Measurements from ENCODE around the gene OGA.
"Not testable (repeated sequence)": the region's sequence is repeated elsewhere in the genome, so short reads cannot be mapped to it uniquely, and the experiment has no call there.

Gene OGA

DNA sequence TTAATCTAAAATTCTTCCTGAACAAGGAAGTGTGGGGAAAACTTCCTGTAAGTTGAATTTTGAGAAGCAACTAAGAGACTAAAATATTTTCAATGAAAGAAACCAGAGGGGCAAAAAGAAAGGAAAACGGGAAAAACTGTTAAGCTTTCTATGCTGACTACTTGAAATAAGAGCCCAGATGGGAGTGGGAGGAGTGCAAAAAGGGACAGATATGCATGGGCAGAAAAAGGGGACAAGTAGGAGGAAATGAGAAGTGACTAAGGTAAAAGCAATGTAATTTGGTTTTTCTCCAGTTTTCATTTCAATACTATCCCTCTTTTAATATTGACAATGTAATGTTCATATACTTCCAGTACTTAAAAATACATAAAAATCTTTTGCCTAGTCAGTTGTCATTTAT lies 11.1 kb downstream of the OGA start:
- FAIRE-seq, result no peak
- DNase-seq (ENCODE audit: low spot score), result no peak

DNA sequence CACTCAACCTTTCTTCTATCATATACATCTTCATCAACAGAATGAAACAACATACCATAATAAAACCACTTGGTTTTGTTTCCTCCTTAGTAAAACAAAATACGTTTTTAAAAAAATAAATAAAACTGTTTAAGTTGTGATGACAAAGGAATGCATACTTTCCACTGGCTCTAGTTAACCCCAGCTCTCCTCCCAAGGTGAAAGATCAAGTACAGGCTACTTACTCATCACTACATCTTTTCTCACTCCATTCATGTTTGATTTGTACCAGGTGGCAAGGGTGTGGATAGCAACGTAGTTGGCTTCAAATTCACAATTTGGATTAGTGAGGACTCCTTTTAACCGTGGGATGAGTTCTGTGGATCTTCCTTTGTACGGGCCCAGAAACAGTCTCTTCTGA lies 14.7 kb downstream of the OGA start:
- DNase-seq (ENCODE audit: low spot score) (no peak), FAIRE-seq (no peak)

DNA sequence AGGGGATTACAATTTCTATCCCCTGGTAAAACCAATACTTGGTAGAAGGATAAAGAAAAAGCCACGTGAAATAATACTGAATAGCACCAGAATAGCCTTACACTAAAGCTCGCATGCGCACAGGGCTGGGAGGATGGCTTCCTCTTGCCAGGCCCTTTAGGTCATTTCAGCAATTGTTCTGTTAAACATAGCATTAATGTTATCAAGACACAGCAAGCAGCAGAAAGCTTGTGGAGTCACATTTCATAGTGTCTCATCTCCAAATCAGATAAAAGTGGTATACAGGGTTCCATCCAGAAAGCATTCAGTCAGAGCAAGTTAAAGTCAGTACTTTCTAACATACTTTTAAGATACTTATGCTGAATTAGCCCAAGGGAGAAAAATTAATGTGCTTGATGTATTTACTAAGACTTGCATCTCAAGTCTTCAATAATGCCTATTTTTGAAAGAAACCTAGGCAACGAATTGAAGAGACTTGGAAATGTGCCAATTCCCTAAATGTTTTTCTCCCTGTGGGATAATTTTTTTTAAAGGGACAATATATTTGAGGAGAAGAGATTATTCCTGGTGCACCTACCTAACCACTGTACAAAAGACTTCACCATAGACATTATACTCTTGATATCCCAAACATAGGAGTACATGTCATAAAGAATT lies 20.7 kb downstream of the OGA start:
- FAIRE-seq (no peak), DNase-seq (ENCODE audit: low spot score) (no peak)

DNA sequence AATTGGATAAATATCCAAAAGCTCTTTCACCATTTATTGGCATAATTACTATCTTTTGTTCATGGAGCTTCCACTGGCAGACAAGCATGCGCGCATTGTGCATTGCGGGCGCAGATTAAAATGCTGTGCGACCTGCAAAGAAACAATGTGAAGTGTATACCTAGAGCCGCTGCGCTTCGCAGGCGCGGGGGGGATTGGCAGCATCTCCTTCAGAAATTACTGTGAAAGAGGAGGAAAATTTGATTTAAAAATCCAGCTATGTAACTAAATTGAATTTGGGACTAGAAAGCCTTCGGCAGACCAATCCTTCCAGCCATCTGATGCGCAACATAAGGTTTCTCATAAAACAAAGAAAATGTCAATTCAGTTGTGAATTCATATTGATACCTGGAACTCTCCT lies 24.7 kb downstream of the OGA start:
- FAIRE-seq (no peak), DNase-seq (ENCODE audit: low spot score) (no peak)

DNA sequence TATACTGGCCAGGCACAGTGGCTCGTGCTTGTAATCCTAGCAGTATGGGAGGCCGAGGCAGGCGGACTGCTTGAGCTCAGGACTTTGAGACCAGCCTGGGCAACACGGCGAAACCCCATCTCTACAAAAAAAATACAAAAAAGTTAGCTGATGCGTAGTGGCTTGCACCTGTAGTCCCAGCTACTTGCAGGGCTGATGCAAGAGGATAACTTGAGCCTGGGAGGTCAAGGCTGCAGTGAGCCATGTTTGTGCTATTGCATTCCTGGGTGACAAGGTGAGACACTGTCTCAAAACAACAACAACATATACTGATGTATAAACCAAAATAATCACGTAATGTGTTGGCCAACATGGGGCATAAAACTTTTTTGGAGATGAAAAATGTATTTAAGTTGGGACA lies 28.6 kb downstream of the OGA start:
- no peak for DNase-seq (ENCODE audit: low spot score)
- FAIRE-seq, result no peak

DNA sequence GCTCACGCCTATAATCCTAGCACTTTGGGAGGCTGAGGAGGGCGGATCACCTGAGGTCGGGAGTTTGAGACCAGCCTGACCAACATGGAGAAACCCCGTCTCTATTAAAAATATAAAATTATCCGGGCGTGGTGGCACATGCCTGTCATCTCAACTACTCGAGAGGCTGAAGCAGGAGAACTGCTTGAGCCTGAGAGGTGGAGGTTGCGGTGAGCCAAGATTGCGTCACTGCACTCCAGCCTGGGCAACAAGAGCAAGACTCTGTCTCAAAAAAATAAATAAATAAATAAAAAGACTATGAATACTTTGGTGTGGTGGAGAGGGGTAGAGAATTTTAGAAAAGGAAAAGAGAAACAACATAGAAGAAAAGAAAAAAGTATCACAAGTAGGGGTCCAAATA lies 29.0 kb downstream of the OGA start:
- not testable (repeated sequence) for FAIRE-seq; DNase-seq (ENCODE audit: low spot score)

DNA sequence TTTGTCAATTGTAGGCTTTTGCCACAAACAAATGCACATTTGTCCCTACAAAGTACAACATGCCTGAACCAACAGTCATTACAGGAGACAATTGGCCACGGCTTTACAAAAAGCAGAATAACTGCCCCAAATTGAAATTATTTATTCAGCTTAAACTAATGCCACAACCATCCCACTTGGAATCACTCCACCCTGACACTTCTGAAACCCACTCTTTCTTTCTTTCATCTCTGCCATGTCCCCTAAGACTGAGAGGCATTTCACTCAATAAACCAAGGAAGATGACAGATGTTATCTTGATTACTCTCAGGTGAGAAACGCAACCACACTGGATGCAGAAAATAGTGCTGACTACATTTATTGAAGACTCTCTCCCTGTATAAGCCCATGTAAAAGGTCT lies 32.4 kb downstream of the OGA start:
- FAIRE-seq (no peak), DNase-seq (ENCODE audit: low spot score) (no peak)

DNA sequence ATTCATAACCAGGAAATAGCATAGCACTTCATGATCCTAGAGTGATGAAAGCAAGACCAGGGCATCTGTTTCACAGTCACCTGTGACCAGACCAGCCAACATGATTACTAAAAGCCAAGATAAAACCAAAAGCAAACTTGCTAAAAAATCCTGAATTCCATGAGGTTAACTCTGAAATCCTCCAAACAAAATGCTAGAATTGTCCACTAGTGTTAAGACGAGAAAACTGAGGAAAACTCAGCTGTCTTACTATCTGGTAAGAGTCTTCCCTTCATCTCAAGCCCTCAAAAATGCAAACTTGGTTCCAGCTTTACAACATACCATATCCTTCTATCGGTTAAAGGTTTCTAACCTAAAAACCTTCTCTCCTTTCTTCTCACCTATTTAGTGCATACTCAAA lies 33.7 kb downstream of the OGA start:
- no peak for FAIRE-seq

DNA sequence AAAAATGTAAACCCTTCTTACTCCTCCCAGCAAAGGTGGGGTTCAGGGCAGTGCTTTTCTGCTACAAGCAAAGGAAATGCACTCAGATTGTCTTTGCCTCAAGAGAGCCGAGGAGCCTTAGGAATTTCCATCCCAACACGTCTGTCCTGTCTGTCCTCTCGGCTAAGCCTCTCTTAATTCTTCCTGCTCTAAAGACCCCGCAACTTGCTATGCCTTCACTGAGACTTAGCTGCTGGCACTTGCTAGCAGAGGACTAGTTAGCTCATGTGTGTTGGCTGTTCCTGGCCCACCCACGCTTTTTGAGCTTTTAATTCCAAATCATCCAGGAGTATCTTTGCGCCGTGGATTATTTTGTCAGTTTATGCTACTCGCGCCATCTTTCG lies 34.5 kb downstream of the OGA start:
- DNase-seq (ENCODE audit: low spot score), result peak; percentile 19
- FAIRE-seq, result no peak

More for the DNA sequence above, 33.7 kb downstream of the OGA start:
- no peak for DNase-seq (ENCODE audit: low spot score)

DNA sequence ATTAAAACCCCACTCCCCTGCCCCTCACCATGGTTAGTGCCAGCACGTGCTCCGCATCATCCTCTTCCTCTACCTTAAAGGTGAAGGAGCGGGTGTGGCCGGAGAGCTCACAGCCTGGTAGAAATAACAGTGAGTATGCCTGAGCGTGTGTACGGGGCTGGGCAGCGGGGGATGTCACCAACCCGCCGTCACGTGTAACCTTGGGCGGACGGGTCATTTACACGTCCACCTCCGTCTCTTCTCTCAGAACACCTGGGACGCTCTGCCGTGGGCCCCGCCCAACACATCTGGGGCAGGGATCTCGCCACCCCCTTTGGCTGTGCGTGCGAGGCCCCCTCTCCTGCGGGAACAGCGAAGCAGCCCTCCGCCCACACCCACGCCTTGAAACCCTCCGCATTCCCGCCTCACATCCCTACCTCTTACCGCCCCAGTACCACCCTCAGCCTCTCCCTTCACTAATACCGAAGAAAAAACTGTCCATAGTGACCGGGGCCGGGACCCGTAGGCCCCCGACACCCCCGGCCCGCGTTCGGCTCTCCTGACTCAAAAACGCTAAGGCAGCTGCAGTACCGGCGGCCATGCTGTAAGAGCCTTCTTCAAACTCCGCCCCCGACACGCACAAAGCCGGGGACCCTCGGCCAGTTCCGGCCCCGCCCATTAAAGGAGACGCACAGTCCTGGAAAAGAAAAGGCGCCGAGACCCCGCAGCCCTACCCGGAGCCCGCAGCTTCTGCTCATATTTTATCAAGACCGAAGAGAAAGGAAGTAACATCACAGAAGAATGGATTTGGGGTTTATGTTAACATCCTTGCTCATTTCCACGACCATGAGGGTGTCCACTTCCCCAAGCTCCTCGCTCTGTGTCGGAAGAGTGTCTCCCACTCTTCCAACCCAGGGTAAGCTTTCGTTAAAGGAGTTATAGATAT lies 35.2 kb downstream of the OGA start, which contains the start of gene NPM3:
TSS of gene NPM3 (minus strand) at position 636 of the 925 bp plus-strand sequence. CDS start at position 580, 56 bp downstream.
- peak; percentile 95 for DNase-seq (ENCODE audit: low spot score)
- FAIRE-seq, result peak; percentile 56

DNA sequence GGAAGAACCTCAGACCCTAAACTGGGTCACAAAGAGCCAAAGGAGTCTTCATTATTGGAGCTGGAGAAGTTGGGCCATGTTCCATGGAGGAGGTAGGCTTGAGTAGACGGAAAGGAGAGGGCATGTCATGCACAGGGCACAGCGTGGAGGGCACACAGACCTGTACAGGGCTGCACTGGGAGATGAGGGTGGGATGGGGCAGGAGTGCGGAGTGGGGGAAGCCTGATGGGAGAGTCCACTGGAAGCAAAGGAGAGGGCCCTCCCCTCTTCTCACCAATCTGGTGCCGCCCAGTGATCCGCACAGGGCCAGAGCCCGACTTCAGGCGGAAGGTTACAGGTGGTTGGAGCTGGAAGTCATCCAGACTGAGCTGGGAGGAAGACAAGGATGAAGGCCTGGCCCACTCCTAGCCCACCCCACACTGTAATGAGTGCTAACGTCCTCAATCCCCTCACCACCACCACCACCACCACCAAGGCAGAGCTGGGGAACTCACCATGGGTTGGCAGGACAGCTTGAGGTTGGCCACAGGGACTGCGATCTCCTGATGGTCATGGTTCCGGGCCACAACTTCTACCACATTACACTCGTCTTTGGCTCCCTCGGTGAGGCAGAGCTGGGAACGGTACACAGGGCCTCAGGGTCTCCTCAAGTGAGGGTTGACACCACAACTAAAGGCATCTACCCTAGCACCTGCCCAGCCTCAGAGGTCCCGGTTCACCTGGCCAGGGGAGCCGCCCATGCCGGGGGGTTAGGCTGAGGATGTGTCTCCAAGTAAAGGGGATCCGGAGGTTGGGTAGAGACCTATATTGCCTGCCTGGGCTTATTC lies 36.0 kb downstream of the OGA start:
- DNase-seq (ENCODE audit: low spot score), result no peak
- FAIRE-seq, result no peak

DNA sequence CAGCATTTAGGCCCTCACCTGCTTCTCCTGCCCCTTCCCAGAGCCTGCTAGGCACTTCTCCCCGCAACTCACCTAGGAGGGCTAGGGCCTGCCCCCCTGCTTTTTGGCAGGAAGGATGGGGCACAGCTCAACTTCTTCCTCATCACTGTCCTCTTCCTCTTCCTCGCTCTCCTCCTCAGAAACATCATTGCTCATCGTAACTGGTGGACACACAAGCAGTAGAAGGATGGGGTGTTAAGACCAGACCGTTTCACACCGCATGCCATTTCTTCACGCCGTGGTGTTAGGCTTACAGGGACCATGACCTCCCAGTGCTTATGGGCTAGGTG lies 36.6 kb downstream of the OGA start:
- FAIRE-seq, result peak; percentile 50
- no peak for DNase-seq (ENCODE audit: low spot score)

DNA sequence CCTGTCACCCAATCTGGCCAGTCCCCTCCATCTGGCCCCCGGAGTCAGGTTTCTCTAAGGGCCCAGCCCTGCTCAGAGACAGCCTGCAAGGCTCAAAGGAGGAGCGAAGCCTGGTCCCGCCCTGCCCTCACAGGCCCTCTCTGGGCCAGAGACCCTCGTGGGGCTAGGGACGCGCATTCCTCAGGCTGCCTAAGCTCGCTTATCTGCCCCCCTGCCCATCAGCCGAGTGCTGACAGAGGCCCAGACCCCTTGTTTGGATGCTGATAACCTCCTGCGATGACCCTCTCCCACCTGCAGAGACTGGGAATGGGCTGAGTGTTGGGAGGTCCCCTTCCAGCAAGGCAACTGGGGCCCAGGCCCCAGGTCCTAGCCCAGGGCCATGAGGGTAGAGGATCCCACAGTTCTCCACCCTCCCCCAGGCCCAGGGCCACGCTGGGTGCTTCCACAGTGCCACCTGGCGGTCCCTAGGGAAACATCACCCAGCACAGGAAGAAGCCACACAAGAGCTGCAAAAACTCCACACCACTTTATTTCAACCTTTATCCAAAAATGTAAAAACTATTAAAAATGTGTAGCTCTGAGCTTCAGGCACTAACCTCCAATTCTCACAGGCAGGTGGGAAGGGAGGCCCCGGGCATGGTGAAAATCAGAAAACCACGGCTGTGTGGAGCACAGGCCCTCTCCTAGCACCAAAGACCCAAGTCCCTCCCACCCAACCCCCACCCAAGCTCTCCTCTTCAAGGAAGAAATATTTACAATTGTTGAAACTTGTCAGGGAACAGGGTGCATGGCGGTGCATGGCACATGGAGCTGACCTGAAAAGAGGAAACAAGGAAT lies 37.2 kb downstream of the OGA start:
- FAIRE-seq, result no peak

DNA sequence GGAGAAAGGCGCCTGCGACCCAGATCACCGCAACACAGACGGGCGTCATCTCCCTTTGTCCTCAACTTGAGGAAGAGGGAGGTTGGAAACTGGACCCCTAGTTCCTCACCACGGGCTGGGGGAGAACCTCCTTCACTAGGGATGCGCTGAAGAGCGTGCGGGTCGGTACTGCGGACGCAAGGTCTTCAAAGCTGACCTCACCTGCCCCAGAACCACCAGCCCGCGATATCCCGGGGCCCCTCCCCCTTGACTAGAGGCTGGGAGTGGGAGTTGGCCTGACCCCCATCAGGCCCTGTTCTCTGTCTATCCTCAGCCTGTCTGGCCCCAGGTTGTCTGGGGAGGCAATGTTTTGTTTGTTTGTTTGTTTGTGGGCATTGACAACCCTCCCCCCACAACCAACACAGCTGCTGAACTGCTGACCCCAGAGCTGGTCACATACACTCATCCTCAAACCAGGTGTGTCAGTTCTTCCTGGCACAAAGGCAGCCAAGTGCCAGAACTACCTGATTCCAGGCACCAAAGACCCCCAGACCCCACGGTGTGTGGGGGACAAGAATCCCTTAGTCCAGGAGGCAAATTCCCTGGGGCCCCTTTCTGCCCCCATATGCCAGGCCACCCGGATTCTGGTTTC lies 37.9 kb downstream of the OGA start:
- no peak for DNase-seq (ENCODE audit: low spot score)
- FAIRE-seq, result no peak

More for the DNA sequence above, 37.2 kb downstream of the OGA start:
- peak; percentile 83 for DNase-seq (ENCODE audit: low spot score)

DNA sequence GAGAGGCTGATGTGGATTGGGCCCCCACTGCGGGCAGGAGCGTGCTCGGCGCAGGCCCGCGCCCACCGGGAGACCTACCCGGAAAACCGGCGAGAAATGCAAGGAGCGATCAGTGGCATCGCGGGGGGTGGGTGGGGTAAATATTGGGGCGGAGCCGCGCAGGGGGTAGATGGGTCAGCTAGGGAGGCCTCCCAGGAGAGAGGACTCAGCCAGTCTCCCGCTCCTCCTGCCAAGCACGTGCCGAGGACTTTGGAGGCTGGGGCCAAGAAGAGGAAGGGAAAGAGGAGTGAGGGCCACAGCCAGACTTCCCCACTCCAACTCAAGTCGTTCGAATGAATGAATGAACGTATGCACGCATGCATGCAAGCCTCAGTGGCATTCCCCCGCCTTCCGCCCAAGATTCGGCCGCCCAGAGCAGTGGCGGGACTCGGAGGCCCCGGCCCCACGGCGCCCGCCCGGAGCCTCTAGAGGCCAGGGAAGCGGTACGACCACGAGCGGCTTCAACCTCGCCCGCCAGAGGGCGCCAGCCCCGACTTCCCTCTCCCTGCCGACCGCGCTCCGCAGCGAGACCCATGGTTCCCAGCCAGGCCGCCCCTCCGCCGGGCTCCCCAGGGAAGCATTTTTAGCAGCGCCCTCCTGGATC lies 38.6 kb downstream of the OGA start:
- DNase-seq (ENCODE audit: low spot score) (no peak), FAIRE-seq (no peak)

DNA sequence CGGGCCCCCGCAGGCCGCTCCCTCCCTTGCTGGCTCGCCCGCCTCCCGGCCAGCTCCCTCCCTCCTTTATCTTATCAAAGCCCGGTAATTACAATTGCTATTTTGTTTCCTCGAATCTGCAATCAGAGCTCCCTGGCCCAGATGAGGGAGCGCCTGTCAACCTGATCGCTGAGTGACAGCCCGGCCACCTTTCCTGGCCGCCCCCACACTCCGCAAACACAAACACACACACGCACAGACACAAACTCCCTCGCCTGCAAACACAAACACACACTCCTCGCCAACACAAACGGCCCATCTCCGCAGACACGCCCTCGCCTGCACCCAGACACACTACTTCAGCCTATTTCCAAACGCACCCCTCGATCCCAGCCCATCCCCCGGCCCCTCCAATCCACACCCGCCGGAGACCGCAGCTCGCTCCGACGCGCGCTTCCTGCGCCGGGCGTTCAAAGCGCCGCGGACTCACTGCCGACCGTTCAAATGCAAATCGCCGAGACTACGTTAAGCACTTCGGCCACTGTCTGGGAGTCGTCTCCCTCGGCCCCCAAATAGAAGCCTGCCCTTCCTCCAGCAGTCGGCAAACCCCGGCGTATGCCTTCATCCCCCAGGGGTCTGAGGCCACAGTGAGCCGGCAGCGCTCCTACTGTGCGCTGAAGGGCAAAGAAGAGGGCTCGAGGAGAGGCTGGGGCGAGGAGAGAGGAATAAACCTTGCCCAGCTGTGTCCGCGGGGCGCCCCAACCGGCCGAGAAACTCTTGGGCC lies 39.3 kb downstream of the OGA start:
- FAIRE-seq (no peak), DNase-seq (ENCODE audit: low spot score) (no peak)

DNA sequence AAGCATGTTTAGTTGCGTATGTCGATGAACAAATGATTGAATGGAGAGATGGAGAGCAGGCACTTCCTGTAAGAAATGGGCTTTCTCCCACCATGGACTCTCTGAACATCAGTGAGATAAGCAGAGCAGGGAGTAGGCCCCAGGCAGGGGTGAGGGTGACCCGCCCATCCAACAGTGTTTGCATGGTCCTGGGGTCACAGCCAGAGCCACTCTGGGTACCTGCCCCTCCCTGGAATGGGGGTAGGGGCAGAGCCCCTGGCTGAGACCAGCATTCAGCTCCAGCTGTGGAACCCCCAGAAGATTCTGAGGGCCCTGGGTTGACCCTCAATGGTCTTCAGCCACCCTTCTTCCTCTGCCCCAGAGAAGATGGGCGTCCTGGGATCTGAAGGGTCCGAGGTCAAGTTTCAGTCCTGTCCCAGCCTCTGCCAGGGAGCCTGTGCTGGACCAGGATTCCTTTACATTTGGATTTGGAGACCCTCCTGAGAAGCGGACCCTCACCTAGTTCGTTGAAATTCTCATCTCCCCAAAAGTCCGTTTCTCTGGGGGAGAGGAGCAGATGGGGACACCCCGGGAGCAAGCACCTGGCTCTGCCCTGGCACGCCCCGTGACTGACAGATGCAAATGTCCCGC lies 40.0 kb downstream of the OGA start:
- FAIRE-seq (no peak), DNase-seq (ENCODE audit: low spot score) (no peak)

DNA sequence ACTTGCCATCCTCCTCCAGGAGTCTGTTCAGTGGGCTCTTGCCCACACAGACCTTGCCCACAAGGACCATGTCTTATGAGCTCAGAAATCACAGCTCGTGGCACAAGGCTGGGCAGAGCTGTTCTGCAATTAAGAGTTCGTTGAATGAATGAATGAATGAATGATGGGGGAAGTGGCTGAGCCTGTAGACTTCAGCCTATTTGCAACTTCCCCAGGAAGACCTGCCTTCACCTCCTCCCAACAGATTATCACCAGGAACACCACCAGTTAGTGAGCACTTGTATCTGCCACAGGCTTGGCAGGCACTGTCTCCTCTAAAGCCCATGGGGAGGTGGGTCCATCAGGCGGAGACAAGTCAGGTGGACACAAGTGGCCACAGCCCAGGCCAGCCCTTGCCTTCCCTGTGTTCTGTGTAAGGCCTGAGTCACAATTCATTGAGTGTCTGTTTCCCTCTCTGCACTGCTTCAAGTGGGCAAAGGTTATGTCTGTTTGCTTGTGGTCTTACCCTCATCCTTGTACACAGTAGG lies 40.6 kb downstream of the OGA start:
- FAIRE-seq, result peak; percentile 23

More for the DNA sequence above, 40.6 kb downstream of the OGA start:
- DNase-seq (ENCODE audit: low spot score), result no peak
